ENCODE measurements around the gene ATP10A.

DNA sequence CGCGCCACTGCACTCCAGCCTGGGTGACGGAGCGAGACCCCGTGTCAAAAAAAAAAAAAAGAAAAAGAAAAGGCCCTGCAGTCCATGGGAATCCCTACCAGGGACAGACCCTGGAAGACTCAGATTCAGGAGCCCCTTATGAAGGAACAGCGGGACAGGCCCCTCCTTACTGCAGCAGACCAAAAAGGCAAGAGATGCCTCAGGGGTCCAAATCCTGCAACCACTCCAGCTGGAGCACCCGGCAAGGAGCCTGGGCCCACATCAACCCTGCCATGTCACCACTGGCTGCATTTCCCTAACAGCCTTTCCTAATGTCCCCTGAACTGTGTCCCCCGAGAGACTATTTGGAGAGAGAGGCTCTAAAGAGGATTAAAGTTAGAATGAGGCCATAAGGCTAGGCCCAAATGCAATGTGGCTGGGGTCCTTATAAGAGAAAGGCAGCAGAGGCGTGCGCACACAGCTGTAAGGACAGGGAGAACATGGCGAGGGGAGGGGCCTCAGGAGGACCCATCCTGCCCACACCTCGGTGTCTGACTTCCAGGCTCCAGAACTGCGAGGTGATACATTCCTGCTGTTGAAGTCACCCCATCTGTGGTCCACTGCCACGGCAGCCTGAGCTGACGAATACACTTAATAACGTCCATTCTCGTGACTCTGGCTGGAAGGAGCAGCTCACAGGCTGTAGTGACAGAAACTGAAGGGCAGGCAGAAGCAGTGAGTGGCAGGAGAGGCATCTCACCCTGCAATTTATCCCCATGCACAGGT, 78.1 kb downstream of the ATP10A start:
- TF ChIP-seq, protein P1, sequence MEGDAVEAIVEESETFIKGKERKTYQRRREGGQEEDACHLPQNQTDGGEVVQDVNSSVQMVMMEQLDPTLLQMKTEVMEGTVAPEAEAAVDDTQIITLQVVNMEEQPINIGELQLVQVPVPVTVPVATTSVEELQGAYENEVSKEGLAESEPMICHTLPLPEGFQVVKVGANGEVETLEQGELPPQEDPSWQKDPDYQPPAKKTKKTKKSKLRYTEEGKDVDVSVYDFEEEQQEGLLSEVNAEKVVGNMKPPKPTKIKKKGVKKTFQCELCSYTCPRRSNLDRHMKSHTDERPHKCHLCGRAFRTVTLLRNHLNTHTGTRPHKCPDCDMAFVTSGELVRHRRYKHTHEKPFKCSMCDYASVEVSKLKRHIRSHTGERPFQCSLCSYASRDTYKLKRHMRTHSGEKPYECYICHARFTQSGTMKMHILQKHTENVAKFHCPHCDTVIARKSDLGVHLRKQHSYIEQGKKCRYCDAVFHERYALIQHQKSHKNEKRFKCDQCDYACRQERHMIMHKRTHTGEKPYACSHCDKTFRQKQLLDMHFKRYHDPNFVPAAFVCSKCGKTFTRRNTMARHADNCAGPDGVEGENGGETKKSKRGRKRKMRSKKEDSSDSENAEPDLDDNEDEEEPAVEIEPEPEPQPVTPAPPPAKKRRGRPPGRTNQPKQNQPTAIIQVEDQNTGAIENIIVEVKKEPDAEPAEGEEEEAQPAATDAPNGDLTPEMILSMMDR (IDR thresholded peaks at IDR 0.05): no peak
- TF ChIP-seq, protein P2, sequence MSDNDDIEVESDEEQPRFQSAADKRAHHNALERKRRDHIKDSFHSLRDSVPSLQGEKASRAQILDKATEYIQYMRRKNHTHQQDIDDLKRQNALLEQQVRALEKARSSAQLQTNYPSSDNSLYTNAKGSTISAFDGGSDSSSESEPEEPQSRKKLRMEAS (CRISPR knock-in tag; IDR thresholded peaks at IDR 0.05): no peak
- TF ChIP-seq, protein P3, sequence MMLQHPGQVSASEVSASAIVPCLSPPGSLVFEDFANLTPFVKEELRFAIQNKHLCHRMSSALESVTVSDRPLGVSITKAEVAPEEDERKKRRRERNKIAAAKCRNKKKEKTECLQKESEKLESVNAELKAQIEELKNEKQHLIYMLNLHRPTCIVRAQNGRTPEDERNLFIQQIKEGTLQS (CRISPR knock-in tag; conservative IDR thresholded peaks at IDR 0.05): no peak
- no peak for TF ChIP-seq MXD4 (CRISPR knock-in tag; IDR thresholded peaks at IDR 0.05; ENCODE audit: borderline replicate concordance)
- TF ChIP-seq, protein P4, sequence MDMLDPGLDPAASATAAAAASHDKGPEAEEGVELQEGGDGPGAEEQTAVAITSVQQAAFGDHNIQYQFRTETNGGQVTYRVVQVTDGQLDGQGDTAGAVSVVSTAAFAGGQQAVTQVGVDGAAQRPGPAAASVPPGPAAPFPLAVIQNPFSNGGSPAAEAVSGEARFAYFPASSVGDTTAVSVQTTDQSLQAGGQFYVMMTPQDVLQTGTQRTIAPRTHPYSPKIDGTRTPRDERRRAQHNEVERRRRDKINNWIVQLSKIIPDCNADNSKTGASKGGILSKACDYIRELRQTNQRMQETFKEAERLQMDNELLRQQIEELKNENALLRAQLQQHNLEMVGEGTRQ (CRISPR knock-in tag; IDR thresholded peaks at IDR 0.05): no peak
- TF ChIP-seq, protein P5, sequence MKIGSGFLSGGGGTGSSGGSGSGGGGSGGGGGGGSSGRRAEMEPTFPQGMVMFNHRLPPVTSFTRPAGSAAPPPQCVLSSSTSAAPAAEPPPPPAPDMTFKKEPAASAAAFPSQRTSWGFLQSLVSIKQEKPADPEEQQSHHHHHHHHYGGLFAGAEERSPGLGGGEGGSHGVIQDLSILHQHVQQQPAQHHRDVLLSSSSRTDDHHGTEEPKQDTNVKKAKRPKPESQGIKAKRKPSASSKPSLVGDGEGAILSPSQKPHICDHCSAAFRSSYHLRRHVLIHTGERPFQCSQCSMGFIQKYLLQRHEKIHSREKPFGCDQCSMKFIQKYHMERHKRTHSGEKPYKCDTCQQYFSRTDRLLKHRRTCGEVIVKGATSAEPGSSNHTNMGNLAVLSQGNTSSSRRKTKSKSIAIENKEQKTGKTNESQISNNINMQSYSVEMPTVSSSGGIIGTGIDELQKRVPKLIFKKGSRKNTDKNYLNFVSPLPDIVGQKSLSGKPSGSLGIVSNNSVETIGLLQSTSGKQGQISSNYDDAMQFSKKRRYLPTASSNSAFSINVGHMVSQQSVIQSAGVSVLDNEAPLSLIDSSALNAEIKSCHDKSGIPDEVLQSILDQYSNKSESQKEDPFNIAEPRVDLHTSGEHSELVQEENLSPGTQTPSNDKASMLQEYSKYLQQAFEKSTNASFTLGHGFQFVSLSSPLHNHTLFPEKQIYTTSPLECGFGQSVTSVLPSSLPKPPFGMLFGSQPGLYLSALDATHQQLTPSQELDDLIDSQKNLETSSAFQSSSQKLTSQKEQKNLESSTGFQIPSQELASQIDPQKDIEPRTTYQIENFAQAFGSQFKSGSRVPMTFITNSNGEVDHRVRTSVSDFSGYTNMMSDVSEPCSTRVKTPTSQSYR (CRISPR knock-in tag; IDR thresholded peaks at IDR 0.05): no peak
- TF ChIP-seq SP1 (CRISPR knock-in tag; conservative IDR thresholded peaks at IDR 0.05): no peak
- TF ChIP-seq, protein P6, sequence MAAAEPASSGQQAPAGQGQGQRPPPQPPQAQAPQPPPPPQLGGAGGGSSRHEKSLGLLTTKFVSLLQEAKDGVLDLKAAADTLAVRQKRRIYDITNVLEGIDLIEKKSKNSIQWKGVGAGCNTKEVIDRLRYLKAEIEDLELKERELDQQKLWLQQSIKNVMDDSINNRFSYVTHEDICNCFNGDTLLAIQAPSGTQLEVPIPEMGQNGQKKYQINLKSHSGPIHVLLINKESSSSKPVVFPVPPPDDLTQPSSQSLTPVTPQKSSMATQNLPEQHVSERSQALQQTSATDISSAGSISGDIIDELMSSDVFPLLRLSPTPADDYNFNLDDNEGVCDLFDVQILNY (CRISPR knock-in tag; IDR thresholded peaks at IDR 0.05): no peak
- TF ChIP-seq ZBTB21 (CRISPR knock-in tag; IDR thresholded peaks at IDR 0.05; ENCODE audit: borderline replicate concordance): no peak
- no peak for TF ChIP-seq IRF2 (CRISPR knock-in tag; IDR thresholded peaks at IDR 0.05; ENCODE audit: borderline replicate concordance, low read depth)
- no peak for TF ChIP-seq ZNF138 (CRISPR knock-in tag; conservative IDR thresholded peaks at IDR 0.05)
- no peak for TF ChIP-seq JUN (CRISPR knock-in tag; IDR thresholded peaks at IDR 0.05)

Measured in WTC11 (cell line).